ENCODE measurements around the gene TRAP1.

- no peak for TF ChIP-seq CTCF (IDR thresholded peaks at IDR 0.05; ENCODE audit: low read depth, low read length)
- TF ChIP-seq EZH2phosphoT487 (IDR thresholded peaks at IDR 0.05; ENCODE audit: low read depth): no peak
These were observed 41.7 kb downstream of the TRAP1 start for GRCh38 chr16:3675601-3676130.
